Stimulated activated CD8-positive, alpha-beta memory T cell treated with anti-CD3 and anti-CD28 coated beads, Interleukin-7, amount 100 ng/mL, for 24 hours (primary cell): Measurements from ENCODE around the gene SLC1A4.
"Not testable (repeated sequence)": the region's sequence is repeated elsewhere in the genome, so short reads cannot be mapped to it uniquely, and the experiment has no call there.

ENCODE experiments used
- DNase-seq: peaks from one replicate; pipeline ENCODE4 v3.0.0-alpha.2; 2020; ENCODE audit warnings: low read depth

SLC1A4 gene

DNA sequence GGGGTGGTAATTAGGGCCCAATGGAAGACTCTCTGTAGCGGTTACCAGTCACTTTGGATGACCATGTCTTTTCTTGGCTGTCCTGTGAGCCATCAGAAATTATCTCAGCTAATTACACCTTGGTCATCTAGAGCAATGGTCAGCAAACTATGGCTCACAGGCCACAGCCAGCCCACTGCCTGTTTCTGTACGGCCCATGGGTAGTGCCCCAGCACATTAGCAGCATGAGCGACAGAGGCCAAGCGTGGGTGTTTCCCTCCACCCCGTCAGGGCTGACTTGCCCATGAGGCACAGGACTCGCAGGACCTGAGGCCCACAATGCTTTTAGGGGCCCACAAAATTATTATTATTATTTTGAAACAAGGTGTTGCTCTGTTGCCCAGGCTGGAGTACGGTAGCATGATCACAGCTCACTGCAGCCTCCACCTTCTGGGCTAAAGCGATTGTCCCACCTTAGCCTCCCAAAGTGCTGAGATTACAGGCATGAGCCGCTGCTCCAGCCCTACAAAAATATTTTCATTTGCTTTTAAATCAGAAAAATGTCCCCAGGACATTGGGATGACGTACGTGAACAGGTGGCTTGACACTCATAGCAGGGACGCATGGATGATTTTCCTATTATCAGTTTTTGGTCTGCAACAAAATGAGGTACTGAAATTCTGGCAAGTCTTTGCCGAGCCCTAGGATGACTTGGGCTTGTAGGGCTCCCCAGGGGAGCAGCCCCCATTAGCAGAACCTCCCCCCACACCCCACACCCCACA lies 37.7 kb downstream of the SLC1A4 start:
- DNase-seq, result no peak

DNA sequence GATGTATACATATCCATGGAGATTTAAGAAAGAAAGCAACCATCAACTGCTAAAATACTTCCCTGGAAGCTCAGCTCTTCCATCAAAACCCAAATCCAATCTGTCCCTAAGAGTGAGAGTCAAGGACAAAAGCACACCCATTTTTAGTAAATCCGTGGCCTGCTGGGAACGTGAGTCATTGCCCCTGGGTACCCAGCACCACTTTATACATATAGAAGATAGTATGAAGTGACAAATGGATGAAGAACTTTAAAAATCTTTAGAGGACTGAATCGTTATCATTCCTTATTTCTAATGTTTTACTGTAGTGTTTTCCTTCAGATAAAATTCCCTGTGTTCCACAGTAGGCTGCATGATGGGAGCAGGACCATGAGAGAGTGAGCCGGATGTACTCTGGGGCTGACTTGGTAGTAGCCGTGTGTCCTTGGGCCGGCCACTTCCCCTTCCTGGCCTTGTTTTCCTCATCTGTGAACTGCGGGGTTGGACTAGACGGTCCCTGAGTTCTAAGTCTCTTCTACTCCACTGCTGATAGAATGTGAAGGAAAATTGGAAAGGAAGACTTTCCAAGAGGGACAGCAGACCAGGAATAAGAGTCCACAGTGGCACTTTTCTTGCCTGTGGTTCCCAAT lies 38.5 kb downstream of the SLC1A4 start:
- no peak for DNase-seq

- DNase-seq, result no peak
Measured at GRCh38 chr2:65030476-65031332, 41.5 kb downstream of the SLC1A4 start.

DNA sequence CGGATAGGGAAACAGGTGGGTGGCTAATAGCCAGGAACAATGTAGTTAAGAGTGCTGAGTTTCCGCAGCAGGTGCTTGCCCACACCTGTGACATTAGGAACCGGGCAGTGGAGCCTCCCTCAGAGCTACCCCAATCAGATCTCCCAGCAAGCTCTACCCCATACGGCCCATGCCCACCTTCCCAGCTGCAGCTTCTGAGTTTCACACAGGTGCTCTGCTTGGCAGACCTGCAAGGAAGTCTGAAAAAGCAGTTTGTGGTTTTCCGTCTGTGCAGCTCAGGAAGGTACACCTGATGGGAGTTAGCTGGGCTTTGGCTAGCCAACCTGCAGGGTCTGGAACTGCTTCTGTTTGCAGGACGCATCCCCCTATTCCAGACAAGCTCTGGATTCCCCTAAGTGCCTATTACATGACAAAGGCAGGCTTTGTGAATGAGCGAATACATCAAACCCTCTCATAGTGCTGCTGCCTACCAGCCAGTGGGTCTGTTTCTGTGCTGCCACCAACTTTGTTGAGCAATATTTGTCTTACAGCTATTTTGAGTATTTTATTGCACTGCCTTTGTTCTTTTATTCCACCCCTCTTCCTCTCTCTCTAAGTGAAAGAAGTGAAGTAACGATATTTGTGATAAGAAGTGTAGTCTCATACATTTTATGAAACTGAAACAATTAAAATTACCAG lies 42.3 kb downstream of the SLC1A4 start:
- DNase-seq, result no peak

DNA sequence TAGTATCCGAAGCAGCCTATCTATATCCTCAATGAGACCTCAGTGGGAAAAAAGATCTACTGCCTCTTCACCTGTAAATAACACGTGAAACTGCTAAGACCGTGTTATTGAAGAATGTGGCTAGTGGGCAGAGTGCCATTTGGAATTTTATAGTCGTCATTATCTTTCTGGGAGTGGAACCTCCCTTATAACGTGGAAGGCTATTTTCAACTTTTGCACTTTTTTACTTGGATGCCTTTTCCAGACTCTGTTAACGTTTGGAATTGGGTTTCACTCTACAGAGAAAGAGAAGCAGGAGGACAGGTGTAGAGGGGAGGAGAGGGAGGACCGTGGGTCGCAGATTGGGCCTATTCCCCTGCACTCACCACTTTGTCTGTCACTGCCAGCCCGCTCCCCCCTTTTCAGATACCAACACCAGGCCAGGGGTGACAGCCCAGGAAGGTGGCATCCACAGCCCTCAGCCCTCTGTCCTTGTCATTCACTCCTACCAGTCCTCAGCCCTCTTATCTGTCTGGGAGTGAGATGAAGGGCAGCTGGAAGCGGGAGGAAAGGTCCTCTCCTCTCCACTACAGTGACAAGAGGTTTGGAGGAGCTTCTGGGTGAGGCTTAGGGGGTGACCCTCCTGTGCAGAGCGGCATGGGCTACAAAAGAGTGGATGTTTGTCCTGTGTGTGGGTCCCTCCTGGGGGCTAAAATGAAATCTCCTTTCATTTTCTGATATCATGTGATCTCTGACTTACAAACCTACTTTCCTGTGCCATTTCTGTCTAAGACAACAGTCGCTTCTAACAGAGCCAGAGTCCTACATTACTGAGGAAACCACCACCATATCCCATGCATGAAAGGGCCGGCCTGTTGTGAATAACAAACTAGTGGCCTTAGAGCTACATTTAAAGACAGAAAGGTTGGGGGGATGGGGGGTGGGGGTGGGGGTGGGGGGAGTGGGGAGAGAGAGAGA lies 43.1 kb downstream of the SLC1A4 start:
- no peak for DNase-seq

DNA sequence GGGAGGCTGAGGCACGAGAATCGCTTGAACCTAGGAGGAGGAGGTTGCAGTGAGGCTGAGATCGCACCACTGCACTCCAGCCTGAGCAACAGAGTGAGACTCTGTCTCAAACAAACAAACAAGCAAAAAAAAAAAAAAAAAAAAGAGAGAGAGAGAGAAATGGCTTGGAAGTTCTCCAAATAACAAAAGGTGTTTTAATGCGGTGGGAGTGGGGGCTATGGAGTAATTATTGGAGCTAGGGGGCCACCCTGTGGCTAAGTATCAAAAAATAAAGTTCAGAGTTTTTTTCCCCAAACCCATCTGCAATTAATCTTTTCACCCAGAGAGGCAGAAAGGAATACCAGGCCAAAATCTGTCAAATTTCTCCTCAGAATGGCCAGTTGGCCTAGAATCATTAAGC lies 44.0 kb downstream of the SLC1A4 start:
- DNase-seq, result no peak

GRCh38 chr2:65033667-65034066 lies 44.5 kb downstream of the SLC1A4 start:
- not testable (repeated sequence) for DNase-seq

- no peak for DNase-seq
Measured at GRCh38 chr2:65035351-65035943, 46.2 kb downstream of the SLC1A4 start.

GRCh38 chr2:65037178-65037577 lies 48.0 kb downstream of the SLC1A4 start:
- no peak for DNase-seq

DNA sequence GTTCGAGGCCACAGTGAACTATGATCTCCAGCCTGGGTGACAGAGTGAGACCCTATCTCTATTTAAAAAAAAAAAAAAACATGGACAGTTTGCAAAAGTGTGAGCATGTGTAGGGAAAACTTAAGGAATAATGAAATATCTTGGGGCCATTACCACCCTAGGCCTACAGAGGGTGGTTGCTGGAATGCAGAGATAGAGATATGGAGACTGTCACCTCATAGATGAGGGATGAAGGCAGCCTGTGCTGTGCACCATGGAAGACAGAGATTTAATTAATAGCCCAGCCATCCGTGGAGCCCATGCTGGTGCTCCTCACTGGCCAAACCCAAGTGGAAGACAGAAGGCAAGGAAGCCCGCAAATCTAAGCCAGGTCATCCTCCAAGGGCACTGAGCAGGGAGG lies 50.4 kb downstream of the SLC1A4 start:
- DNase-seq, result no peak

DNA sequence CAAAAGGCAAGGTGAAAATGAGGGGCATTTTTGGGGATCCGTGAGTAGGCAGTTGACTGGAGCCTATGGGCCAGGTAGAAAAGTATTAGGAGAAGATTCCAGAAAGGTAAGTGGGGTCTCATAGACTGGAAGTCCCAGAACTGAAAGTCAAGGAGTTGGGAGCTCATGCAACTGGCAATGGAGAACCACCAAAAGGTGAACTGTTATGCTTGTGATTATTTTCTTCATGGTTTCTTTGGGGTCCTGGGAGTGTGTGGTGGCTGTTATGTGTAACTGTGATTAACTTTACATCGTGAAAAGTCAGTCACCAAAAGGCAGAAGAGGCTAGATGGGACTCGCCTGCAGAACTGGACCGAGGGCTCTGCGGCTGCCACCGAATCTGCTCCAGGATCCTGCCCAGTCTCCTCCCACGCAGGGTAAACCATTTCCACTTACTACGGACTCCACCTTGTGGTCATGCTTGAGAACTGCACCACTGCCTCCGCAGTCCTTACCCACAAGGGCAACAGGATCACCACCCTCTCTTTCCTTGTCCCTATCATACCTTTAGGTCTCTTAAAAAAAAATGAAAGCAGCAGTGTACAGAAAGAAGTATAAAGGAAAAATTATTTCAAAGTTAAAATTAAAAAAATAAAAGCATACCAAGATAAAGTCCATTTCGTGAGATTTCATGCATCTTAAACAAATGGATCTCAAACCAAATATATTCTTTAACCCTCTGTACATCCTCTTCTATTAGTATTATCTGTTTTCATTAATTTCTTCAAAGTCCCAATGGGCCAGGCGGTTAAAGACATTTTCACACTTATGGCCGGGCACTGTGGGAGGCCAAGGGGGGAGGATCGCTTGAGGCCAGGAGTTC lies 51.4 kb downstream of the SLC1A4 start:
- peak; percentile 44 for DNase-seq

- DNase-seq, result no peak
Measured at GRCh38 chr2:65043001-65043400, 53.8 kb downstream of the SLC1A4 start.

DNA sequence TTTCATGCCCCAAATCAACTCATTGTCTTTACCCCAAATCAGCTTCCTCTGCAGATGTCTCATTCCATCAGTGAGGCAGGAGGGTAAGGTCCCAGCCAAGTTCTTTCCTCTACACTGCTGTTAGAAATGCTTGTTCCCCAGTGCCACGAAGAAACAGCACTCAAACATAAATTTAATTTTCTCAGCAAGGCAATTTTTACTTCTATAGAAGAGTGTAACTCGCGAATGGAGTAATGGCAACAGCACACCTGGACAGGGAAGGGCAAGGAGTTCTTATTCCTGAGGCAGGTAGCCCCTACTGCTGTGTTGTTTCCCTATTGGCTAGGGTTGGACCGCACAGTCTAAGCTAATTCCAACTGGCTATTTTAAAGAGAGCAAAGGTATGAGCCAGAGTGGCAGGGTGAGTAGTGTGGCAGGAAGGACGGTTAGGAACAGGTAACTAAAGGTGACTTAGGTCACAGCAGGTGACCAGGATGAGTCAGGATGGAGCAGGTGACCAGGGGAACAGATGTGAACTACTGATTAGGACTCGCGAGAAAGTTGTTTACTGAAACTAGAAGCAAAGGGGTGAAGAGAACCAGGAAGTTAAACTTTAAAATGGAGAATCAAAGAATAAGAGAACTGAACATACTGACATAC lies 55.0 kb downstream of the SLC1A4 start:
- no peak for DNase-seq

DNA sequence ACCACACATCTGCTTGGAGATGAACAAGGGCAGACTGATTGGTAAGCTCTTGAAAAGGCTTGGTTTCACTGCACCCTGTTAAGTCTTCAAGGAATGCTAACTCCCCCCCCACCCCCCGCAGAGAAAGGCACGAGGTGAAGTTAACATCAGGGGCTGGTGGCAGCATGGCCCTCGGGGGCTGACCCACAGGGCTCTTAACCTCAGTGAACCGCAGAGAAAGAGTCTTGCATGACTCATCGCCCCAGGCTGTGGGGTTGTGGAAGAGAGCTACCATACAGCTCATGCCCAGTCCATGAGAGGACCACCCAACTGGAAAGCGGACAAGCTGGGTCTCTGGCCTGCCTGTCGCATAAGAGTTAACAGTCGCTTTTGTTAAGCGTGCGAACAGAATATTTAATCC lies 56.5 kb downstream of the SLC1A4 start:
- no peak for DNase-seq

- no peak for DNase-seq
Measured at GRCh38 chr2:65046633-65047407, 57.6 kb downstream of the SLC1A4 start.

DNA sequence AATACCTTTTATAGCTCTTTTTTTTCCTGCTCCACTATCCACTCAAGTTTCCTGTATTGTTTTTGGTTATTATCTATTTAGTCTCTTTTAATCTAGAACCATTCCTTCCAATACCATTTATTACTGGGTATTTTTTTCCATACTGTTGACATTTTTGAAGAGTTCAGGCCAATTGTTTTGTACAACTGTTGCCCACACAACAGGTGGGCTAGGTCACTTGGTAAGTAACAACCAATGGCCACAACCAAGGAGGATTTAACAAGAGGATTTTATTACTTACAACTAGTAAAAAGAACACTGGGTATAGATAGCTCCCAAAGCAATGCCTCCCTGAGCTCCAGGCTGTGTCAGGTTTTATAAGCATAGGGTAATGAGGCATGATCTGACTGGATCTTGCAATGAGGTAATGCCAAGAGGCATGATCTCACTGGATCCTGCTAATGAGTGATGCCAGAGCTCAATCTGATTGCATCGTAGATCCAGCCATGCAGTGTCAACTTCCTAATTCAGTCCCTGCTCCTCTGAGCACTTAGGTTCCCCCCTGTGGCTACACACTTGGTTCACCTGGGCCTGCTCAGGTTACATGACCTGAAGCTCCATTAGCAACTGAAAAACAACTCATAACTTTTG lies 59.9 kb downstream of the SLC1A4 start:
- no peak for DNase-seq

- DNase-seq, result no peak
Measured at GRCh38 chr2:65050931-65051330, 61.7 kb downstream of the SLC1A4 start.

GRCh38 chr2:65053199-65053598 lies 64.0 kb downstream of the SLC1A4 start:
- no peak for DNase-seq
